ENCODE results near the gene ABHD8. TPM values are rescaled to one million over a fixed set of nuclear protein-coding genes. Genes with fewer than 3 reads are reported as not detected.
A peak's percentile ranks its signal among the peaks of the same experiment; 100 is the strongest.

ABHD8 gene
- total RNA-seq, 2 experiments from 2014 or later = 9.3 to 10.1 TPM

- Mint-ChIP-seq H3K27ac (no peak overlapping the region), H3K9me3 (no peaks in the 10 kb centered on the region), H3K4me1 (peaks cover 27% of the 10 kb centered on the region), H3K36me3 (ENCODE audit: low read depth) (no peaks in the 10 kb centered on the region), H3K27me3 (no peaks in the 10 kb centered on the region), H3K4me3 (no peak overlapping the region)
- POLR2A ChIA-PET = no interaction called here
- CTCF ChIA-PET = interaction anchor here (0.6 to 1.4 kb wide), 2 partner anchors 21 to 110 kb away, joined by 3 to 5 read pairs; no protein-coding TSS in a partner anchor
- no peak for DNase-seq
Measured at GRCh38 chr19:17262557-17262956, 40.7 kb downstream of the ABHD8 start.

- POLR2A ChIA-PET = no interaction called here
Measured at GRCh38 chr19:17260842-17261325, 42.3 kb downstream of the ABHD8 start.

GRCh38 chr19:17259934-17260333 is 43.3 kb downstream of the ABHD8 start:
- H3K9me3 Mint-ChIP-seq = no peaks in the 10 kb centered on the region
- no peak for DNase-seq
- no peaks in the 10 kb centered on the region for H3K27me3 Mint-ChIP-seq
- H3K4me1 Mint-ChIP-seq = peaks cover 15% of the 10 kb centered on the region
- no peaks in the 10 kb centered on the region for H3K36me3 Mint-ChIP-seq (ENCODE audit: low read depth)
- H3K4me3 Mint-ChIP-seq = no peak overlapping the region
- CTCF ChIA-PET = interaction anchor here (0.6 to 3.9 kb wide), 14 partner anchors 8 to 184 kb away, joined by 3 to 17 read pairs (median 4); partner anchors contain the start of genes ANKLE1, DDA1 and MYO9B
- no peak overlapping the region for H3K27ac Mint-ChIP-seq
- POLR2A ChIA-PET = no interaction called here

More at GRCh38 chr19:17260842-17261325, 42.3 kb downstream of the ABHD8 start:
- Mint-ChIP-seq H3K4me1 (peaks cover 17% of the 10 kb centered on the region), H3K27ac (no peak overlapping the region), H3K9me3 (no peaks in the 10 kb centered on the region), H3K4me3 (no peak overlapping the region), H3K36me3 (ENCODE audit: low read depth) (no peaks in the 10 kb centered on the region), H3K27me3 (no peaks in the 10 kb centered on the region)
- DNase-seq = peak; percentile 93
- CTCF ChIA-PET = interaction anchor here (0.6 to 3.9 kb wide), 15 partner anchors 9 to 1018 kb away, joined by 3 to 17 read pairs (median 4); partner anchors contain the start of genes ANKLE1, DDA1 and MYO9B

GRCh38 chr19:17259118-17259780 is 44.0 kb downstream of the ABHD8 start:
- Mint-ChIP-seq H3K27ac (no peak overlapping the region), H3K9me3 (no peaks in the 10 kb centered on the region), H3K4me1 (peaks cover 8% of the 10 kb centered on the region), H3K36me3 (ENCODE audit: low read depth) (no peaks in the 10 kb centered on the region), H3K27me3 (no peaks in the 10 kb centered on the region), H3K4me3 (no peak overlapping the region)
- CTCF ChIA-PET = interaction anchor here (0.6 to 3.9 kb wide), 6 partner anchors 10 to 47 kb away, joined by 4 to 17 read pairs (median 8); partner anchors contain the start of gene OCEL1
- POLR2A ChIA-PET = no interaction called here
- no peak for DNase-seq

- ChIA-PET CTCF (interaction anchor here (0.6 to 1.6 kb wide), 2 partner anchors 9 to 201 kb away, joined by 4 to 7 read pairs; partner anchors contain the start of gene USHBP1), POLR2A (no interaction called here)
- no peak for DNase-seq
- Mint-ChIP-seq H3K4me1 (peaks cover 5% of the 10 kb centered on the region), H3K9me3 (no peaks in the 10 kb centered on the region), H3K36me3 (ENCODE audit: low read depth) (no peaks in the 10 kb centered on the region), H3K27ac (no peak overlapping the region), H3K27me3 (no peaks in the 10 kb centered on the region), H3K4me3 (no peak overlapping the region)
Measured at GRCh38 chr19:17256130-17256529, 47.1 kb downstream of the ABHD8 start.

- no peak overlapping the region for H3K4me3 Mint-ChIP-seq
- POLR2A ChIA-PET = interaction anchor here (0.6 kb wide), 1 partner anchor 14 kb away, joined by 3 read pairs; no protein-coding TSS in a partner anchor
- no peaks in the 10 kb centered on the region for H3K9me3 Mint-ChIP-seq
- no peak for DNase-seq
- no peak overlapping the region for H3K27ac Mint-ChIP-seq
- no peaks in the 10 kb centered on the region for H3K27me3 Mint-ChIP-seq
- no peaks in the 10 kb centered on the region for H3K36me3 Mint-ChIP-seq (ENCODE audit: low read depth)
- CTCF ChIA-PET = interaction anchor here (0.7 to 1.6 kb wide), 4 partner anchors 8 to 18 kb away, joined by 3 to 7 read pairs (median 4); partner anchors contain the start of gene USHBP1
- H3K4me1 Mint-ChIP-seq = no peaks in the 10 kb centered on the region
Measured at GRCh38 chr19:17255150-17255621, 48.0 kb downstream of the ABHD8 start.

GRCh38 chr19:17254636-17255035 is 48.6 kb downstream of the ABHD8 start:
- no peak for DNase-seq
- H3K9me3 Mint-ChIP-seq = no peaks in the 10 kb centered on the region
- H3K4me3 Mint-ChIP-seq = no peak overlapping the region
- no peaks in the 10 kb centered on the region for H3K27me3 Mint-ChIP-seq
- POLR2A ChIA-PET = interaction anchor here (0.6 kb wide), 2 partner anchors 9 to 15 kb away, joined by 3 to 4 read pairs; no protein-coding TSS in a partner anchor
- no peak overlapping the region for H3K27ac Mint-ChIP-seq
- H3K36me3 Mint-ChIP-seq (ENCODE audit: low read depth) = no peaks in the 10 kb centered on the region
- H3K4me1 Mint-ChIP-seq = no peaks in the 10 kb centered on the region
- CTCF ChIA-PET = interaction anchor here (0.7 to 1.6 kb wide), 4 partner anchors 9 to 17 kb away, joined by 3 to 7 read pairs (median 4); partner anchors contain the start of gene USHBP1

GRCh38 chr19:17249887-17250548 is 53.2 kb downstream of the ABHD8 start:
- Mint-ChIP-seq H3K27me3 (peaks cover 11% of the 10 kb centered on the region), H3K4me3 (no peak overlapping the region), H3K36me3 (ENCODE audit: low read depth) (no peaks in the 10 kb centered on the region), H3K27ac (no peak overlapping the region), H3K4me1 (peaks cover 7% of the 10 kb centered on the region), H3K9me3 (no peaks in the 10 kb centered on the region)
- ChIA-PET POLR2A (no interaction called here), CTCF (interaction anchor here (1.1 to 2.6 kb wide), 6 partner anchors 8 to 15 kb away, joined by 3 to 16 read pairs (median 4); partner anchors contain the start of gene USHBP1)
- DNase-seq = no peak

- no peak for DNase-seq
- H3K4me1 Mint-ChIP-seq = peaks cover 7% of the 10 kb centered on the region
- H3K27me3 Mint-ChIP-seq = peaks cover 19% of the 10 kb centered on the region
- H3K27ac Mint-ChIP-seq = no peak overlapping the region
- H3K9me3 Mint-ChIP-seq = no peaks in the 10 kb centered on the region
- ChIA-PET POLR2A (no interaction called here), CTCF (interaction anchor here (1.5 to 2.6 kb wide), 3 partner anchors 10 to 13 kb away, joined by 3 to 16 read pairs (median 6); no protein-coding TSS in a partner anchor)
- no peaks in the 10 kb centered on the region for H3K36me3 Mint-ChIP-seq (ENCODE audit: low read depth)
- H3K4me3 Mint-ChIP-seq = no peak overlapping the region
Measured at GRCh38 chr19:17248011-17248776, 55.0 kb downstream of the ABHD8 start.

GRCh38 chr19:17246681-17247425 is 56.4 kb downstream of the ABHD8 start:
- Mint-ChIP-seq H3K36me3 (ENCODE audit: low read depth) (no peaks in the 10 kb centered on the region), H3K27me3 (peaks cover 21% of the 10 kb centered on the region), H3K27ac (no peak overlapping the region), H3K9me3 (no peaks in the 10 kb centered on the region), H3K4me1 (peaks cover 7% of the 10 kb centered on the region), H3K4me3 (peak overlapping the region; percentile 75)
- DNase-seq = no peak
- POLR2A ChIA-PET = no interaction called here
- CTCF ChIA-PET = no interaction called here

GRCh38 chr19:17245535-17245984 is 57.7 kb downstream of the ABHD8 start, which contains the start of gene NR2F6:
Gene NR2F6, minus strand, starts transcription at chr19:17245919. Its CDS starts 699 bp downstream, at chr19:17245220.
- H3K4me3 Mint-ChIP-seq = peak within 1 kb of the TSS; percentile 75
- CTCF ChIA-PET = no interaction called here
- no peaks in the 10 kb centered on the region for H3K36me3 Mint-ChIP-seq (ENCODE audit: low read depth)
- peaks cover 7% of the 10 kb centered on the region for H3K4me1 Mint-ChIP-seq
- POLR2A ChIA-PET = no interaction called here
- no peaks in the 10 kb centered on the region for H3K9me3 Mint-ChIP-seq
- peak within 1 kb of the TSS; percentile 73 for H3K27ac Mint-ChIP-seq
- peak; percentile 46 for DNase-seq
- H3K27me3 Mint-ChIP-seq = peaks cover 21% of the 10 kb centered on the region
